ENCODE data around the gene GARIN3.

The GARIN3 gene

DNA sequence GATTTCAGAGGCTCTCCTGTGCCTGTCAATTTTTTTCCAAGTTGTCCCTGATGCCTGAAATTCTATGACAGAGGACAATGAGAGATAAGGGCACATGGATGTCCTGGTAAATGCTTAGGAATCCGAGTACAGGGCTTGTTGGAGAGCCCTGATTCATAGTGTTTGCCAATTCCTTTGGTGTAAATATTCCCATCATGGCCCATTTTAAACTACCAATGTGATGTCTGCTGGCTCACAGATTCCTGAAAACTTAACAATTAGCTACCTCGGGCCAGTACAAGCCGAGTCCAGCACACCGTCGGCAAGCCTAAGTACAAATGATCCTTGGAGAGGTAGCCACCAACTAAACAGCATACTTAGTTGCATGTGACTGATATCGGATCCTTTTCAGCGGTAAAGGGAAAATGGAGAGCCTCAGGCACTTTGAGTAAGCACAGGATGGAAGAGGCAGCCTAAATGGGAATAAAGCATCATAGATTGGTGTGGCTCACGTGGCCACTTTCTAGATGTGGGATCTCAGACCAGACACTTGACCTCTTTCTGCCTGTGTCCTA lies 18.1 kb upstream of the GARIN3 start:
- no peak for DNase-seq

- DNase-seq: no peak
Observed at GRCh38 chr5:157182143-157182757, 16.2 kb upstream of the GARIN3 start.

GRCh38 chr5:157180374-157181264 lies 14.6 kb upstream of the GARIN3 start, which contains the start of gene ITK:
TSS of gene ITK (plus strand) at chr5:157180840. CDS start at chr5:157180978, 138 bp downstream.
- DNase-seq: no peak

DNA sequence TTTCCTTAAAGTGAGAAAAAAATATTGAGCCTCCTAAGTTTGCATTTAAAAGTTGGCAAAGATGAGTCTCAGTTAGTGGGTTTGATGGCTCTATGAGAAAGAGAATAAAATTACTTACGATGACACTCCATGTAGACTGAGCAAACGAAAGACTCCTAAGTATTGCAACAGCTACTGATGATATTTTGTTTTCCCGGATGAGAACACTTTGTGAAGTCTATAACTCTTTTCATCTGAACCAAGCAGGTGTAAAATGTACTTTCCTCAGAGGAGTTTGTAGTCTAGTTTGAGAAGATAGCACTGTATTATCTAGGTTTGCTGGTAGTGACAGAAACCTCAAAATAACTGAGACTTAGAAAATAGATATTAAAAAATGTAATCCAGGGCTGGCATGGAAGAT lies 12.9 kb upstream of the GARIN3 start:
- no peak for DNase-seq

DNA sequence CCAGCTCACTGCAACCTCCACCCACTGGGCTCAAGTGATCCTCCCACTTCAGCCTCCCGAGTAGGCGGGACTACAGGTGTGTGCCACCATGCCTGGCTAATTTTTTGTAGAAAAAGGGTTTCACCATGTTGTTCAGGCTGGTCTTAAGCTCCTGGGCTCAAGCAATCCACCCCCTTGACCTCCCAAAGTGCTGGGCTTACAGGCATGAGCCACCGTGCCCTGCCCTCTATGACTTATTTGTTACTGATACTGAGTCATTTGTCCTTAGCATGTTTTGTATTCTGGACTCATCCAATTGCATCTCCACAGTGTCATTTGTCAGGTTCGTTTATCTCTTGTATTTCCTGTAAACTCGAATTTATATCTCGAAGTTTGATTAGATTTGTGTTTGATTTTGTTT lies 11.9 kb upstream of the GARIN3 start:
- no peak for DNase-seq

DNA sequence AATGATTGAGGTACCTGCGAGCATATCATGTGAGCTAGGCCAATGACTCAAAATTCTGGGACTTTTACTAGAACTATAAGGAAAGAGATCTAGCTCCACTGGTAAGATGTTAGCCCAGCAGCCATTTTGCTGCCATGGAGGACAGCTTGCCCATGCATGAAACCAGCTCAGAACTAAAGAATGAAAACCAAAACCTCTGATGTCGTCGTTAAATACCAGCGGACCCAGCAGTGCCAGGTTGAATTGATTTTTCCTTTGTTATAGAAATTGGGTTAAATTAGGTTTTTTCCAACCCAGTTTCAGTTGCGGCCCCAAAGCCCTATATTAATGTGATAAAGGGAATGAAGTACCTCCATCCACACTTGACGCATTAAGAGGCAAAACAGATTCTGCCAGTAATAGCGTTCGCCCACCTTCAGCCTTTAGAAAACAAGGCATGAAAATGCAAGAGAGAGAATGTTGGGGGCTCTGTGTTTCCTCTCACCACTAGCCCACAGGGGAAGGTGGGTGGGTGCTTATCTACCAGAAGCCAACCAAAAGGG lies 9.1 kb upstream of the GARIN3 start:
- DNase-seq: no peak

GRCh38 chr5:157172403-157172802 lies 6.3 kb upstream of the GARIN3 start:
- DNase-seq: no peak

GRCh38 chr5:157168286-157168685 lies 2.2 kb upstream of the GARIN3 start:
- DNase-seq: no peak

DNA sequence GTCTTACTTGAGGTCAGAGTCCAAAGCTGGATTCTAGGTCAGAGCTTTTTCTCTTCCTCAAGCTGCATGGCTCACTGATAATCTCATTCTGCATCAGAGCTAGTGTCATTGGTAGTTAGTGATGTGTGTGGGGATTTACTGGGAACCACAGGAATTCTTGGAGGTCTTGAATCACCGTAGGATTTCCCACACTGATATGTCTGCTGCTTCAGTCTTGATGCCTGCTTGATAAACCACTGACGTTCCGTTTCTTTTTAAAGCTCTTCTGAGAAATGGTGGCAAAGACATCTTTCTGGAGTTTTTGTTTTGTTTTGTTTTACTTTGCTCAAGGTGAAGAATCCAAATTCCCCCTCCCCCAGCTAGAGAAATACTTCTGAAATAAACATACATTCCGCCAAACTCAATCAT lies 1.2 kb upstream of the GARIN3 start:
- DNase-seq: no peak

- no peak for DNase-seq
Observed at GRCh38 chr5:157165668-157166067, 396 bp downstream of the GARIN3 start.

DNA sequence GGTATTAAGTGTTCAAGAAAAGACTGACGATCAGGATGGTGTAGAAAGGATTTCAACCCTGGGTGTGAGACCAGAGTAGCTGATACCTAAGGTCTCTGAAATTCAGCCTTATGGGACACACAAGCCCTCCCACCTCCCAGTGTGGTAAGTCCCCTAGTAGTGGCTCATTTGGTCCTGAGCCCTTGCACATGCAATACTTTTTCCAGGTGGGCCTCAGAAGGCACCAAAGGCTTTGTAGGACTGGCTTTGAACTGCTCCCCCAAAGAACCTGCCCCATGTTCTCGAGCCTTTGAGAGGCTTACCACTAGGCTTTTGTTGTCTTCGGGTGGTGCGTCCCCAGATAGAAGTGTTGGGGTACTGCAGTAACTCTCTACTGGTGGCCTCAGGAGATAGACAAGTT lies 803 bp downstream of the GARIN3 start:
- no peak for DNase-seq

DNA sequence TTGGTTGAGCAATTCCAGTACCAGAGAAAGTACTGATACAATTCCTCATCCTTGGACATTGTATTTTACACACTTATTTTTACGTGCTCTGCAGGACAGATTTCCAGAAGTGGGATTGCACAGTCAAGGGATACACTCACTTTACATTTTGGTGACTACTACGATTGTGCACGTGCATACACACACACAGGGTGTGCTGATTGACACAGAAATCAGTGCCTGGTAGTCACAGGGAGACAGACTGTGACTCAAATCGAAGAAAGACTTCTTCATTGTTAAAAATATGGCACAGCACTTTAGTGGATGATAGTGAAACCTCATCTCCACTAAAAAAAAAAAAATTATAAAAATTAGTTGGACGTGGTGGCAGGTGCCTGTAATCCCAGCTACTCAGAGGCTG lies 1.5 kb downstream of the GARIN3 start:
- DNase-seq: no peak

- DNase-seq: no peak
Observed at GRCh38 chr5:157162919-157163510, 3.0 kb downstream of the GARIN3 start.

DNA sequence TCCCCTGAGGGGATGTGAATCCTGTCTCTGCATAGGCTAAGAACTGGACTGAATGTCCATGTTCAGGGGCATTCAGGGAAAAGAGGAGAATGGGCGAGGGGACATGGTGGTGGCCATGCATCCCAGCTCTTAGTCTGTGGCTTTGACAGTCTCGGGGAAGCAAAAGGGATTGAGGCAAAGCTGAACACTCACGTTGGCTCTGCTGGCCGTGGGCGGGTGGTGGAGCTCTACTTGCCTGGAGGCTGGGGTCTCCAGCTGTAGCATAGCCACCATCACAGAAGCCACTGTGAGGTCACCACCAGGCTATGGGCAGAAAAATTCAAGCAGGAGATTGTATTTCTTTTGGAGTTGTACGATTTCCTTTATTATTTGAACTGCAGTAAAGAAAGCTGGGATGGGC lies 4.1 kb downstream of the GARIN3 start:
- no peak for DNase-seq

- DNase-seq: no peak
Observed at GRCh38 chr5:157160001-157160400, 6.1 kb downstream of the GARIN3 start.

- DNase-seq: no peak
Observed at GRCh38 chr5:157159209-157159751, 6.8 kb downstream of the GARIN3 start.

DNA sequence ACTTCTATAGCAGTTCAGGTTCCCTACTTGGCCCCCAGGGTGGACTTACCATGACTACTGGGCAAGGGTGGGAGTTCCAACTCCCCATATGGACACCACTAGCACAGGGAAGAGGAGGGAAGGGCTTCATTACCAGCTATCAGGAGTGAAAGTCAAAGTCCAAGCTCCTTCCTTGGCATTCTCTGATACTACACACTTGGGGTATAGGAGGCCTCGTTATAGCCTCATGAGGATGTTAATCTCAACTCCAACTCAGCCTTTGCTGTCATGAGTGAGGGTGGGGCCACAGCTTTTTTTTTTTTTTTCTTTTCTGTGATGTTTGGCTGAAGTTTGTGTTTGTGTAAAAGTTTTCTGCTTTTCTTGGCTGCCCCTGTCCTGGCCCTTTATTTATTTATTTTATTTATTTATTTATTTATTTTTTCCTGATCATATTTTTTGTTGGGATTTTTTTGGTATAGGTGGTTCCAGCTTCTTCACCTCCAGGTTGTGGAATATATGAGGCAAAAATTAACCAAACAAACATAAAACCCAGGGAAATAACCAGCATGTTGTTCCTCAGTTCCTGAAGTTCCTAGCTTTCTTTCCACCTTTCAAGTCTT lies 8.7 kb downstream of the GARIN3 start:
- no peak for DNase-seq

DNA sequence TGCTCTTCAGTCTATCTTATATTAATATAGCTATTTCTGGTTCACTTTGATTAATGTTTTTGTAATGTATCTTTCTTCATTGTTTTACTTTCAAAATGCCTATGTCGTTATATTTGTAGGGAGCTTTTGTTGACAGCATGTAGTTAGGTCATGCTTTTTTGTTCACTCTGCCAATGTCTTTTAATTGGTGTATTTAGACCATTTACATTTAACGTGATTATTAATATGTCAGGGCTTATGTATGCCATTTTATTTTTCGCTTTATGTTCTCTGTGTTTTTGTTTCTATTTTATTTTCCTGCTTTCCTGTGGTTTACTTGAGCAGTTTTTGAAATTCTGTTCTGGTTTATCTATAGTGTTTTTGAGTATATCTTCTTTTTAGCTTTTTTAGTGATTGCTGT lies 10.8 kb downstream of the GARIN3 start:
- no peak for DNase-seq

GRCh38 chr5:157150995-157151394 lies 15.1 kb downstream of the GARIN3 start:
- no peak for DNase-seq

GRCh38 chr5:157148734-157149615 lies 17.1 kb downstream of the GARIN3 start:
- peak; percentile 14 to 70 for DNase-seq

DNA sequence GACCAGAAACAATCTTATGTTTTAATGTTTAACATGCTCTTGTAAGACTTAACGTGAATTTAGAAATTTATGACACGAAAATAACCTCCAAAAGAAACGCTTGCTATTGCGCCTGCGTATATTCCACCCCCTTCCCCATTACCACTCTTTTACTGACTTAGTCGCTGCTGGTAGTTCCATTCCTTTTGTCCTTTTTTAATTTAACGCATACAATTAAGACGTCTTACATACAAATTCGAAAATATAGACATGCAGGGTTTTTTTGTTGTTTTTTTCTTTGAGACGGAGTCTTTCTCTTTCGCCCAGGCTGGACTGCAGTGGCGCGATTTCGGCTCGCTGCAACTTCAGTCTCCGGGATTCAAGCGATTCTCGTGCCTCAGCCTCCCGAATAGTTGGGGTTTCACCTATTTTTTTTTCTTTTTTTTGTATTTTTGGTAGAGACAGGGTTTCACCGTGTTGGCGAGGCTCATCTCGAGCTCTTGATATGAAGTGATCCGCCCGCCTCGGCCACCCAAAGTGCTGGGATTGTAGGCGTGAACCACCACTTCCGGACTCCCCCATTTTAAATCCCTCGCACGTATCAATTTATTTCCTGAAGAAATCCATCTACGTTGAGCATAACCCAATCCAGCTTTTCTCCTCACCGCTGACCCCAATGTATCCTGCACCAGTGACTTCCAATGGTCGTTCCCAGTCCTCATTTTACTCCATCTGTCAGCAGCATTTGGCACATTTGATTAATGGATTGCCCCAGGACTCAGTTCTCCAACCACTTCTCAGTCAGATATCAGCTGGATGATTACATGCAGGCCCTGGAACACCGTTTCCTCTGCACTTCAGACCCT lies 22.7 kb downstream of the GARIN3 start:
- DNase-seq: peak; percentile 75 to 85
